DND-41 (cell line): ENCODE measurements around the gene XIAP.
"Not testable (repeated sequence)": the region's sequence is repeated elsewhere in the genome, so short reads cannot be mapped to it uniquely, and the experiment has no call there.

Experiments used
- ATAC-seq: fragments of 200-7000 bp; cut with Tn5 transposase; 3 replicates; pipeline ENCODE4 v1.9.1; 2021; ENCODE audit warnings: low read depth; ENCODE audit not compliant: insufficient read depth
- DNase-seq: peaks from one replicate; pipeline ENCODE4 v3.0.0-alpha.2; 2020
- H2AFZ ChIP-seq: 2 replicates; pipeline ENCODE4 v1.6.0; 2012; ENCODE audit warnings: low read depth, low read length
- H3K27ac ChIP-seq: 2 replicates; pipeline ENCODE4 v1.5.1; 2012; ENCODE audit warnings: low read length, inconsistent platforms
- H3K27me3 ChIP-seq: fragments of 200-600 bp; sonication (generic); 2 replicates; pipeline ENCODE4 v1.6.0; 2012; ENCODE audit warnings: low read length, mild to moderate bottlenecking, inconsistent platforms; ENCODE audit not compliant: insufficient read depth, poor library complexity
- H3K36me3 ChIP-seq: 2 replicates; pipeline ENCODE4 v1.5.1; 2012; ENCODE audit warnings: low read length, inconsistent platforms; ENCODE audit not compliant: insufficient read depth
- H3K4me1 ChIP-seq: 2 replicates; pipeline ENCODE4 v1.5.1; 2012; ENCODE audit warnings: mild to moderate bottlenecking, low read length; ENCODE audit not compliant: insufficient read depth
- H3K4me2 ChIP-seq: 2 replicates; pipeline ENCODE4 v1.6.0; 2012; ENCODE audit warnings: mild to moderate bottlenecking, moderate library complexity, low read length, inconsistent platforms; ENCODE audit not compliant: insufficient read depth
- H3K4me3 ChIP-seq, 2 experiments: fragments of 200-600 bp in 1 of 2; shearing (Covaris generic) in 1 of 2; 2 replicates each; pipeline ENCODE4 v1.5.1; 2012 to 2016; ENCODE audit warnings: inconsistent platforms in 2 of 2, low read length in 2 of 2, mild to moderate bottlenecking in 2 of 2, low read depth in 1 of 2, moderate library complexity in 1 of 2
- H3K79me2 ChIP-seq: 2 replicates; pipeline ENCODE4 v1.6.0; 2012; ENCODE audit warnings: low read length, inconsistent platforms; ENCODE audit not compliant: insufficient read depth
- H3K9ac ChIP-seq: 2 replicates; pipeline ENCODE4 v1.6.0; 2012; ENCODE audit warnings: low read depth, mild to moderate bottlenecking, inconsistent platforms, low read length, moderate library complexity
- H3K9me3 ChIP-seq: 2 replicates; pipeline ENCODE4 v1.5.1; 2012; ENCODE audit warnings: low read length, moderate library complexity, mild to moderate bottlenecking, inconsistent platforms; ENCODE audit not compliant: insufficient read depth, severe bottlenecking
- H4K20me1 ChIP-seq: 2 replicates; pipeline ENCODE4 v1.6.0; 2012; ENCODE audit warnings: low read length; ENCODE audit not compliant: insufficient read depth
- CTCF ChIP-seq: IDR thresholded peaks from 2 replicates; pipeline ENCODE4 v1.5.1; 2012; ENCODE audit warnings: borderline replicate concordance, low read length, moderate library complexity, mild to moderate bottlenecking; ENCODE audit not compliant: poor library complexity, severe bottlenecking; ENCODE audit errors: extremely low read depth
- EZH2 ChIP-seq: IDR thresholded peaks from 3 replicates; pipeline ENCODE4 v1.6.1; 2012; ENCODE audit warnings: borderline replicate concordance, low read depth, mild to moderate bottlenecking, moderate library complexity, low read length, inconsistent platforms; ENCODE audit not compliant: severe bottlenecking

The XIAP gene

GRCh38 chrX:123847056-123847455 lies 12.8 kb upstream of the XIAP start:
- Histone ChIP-seq H3K36me3 (no peaks in the 10 kb centered on the region), H3K4me1 (no peaks in the 10 kb centered on the region), H3K27ac (no peak overlapping the region), H3K27me3 (no peaks in the 10 kb centered on the region), H3K79me2 (no peaks in the 10 kb centered on the region), H2AFZ (no peak overlapping the region), H3K4me2 (no peak overlapping the region), H3K4me3 (no peak overlapping the region), H3K9ac (no peak overlapping the region), H4K20me1 (no peaks in the 10 kb centered on the region), H3K9me3 (no peaks in the 10 kb centered on the region)
- TF ChIP-seq CTCF, result no peak
- TF ChIP-seq EZH2, result no peak
- ATAC-seq (no peak), DNase-seq (no peak)

- H3K36me3 ChIP-seq, result no peaks in the 10 kb centered on the region
- no peaks in the 10 kb centered on the region for H3K27me3 ChIP-seq
- no peak for ATAC-seq
- no peak for TF ChIP-seq EZH2
- TF ChIP-seq CTCF, result no peak
- no peak overlapping the region for H2AFZ ChIP-seq
- H3K4me3 ChIP-seq, result no peak overlapping the region
- no peaks in the 10 kb centered on the region for H4K20me1 ChIP-seq
- H3K27ac ChIP-seq, result no peak overlapping the region
- no peaks in the 10 kb centered on the region for H3K4me1 ChIP-seq
- H3K4me2 ChIP-seq, result no peak overlapping the region
- no peak for DNase-seq
- H3K79me2 ChIP-seq, result no peaks in the 10 kb centered on the region
- no peak overlapping the region for H3K9ac ChIP-seq
- no peaks in the 10 kb centered on the region for H3K9me3 ChIP-seq
Observed at GRCh38 chrX:123849096-123849495, 10.8 kb upstream of the XIAP start.

- H3K4me2 ChIP-seq, result not testable (repeated sequence)
Observed at GRCh38 chrX:123849906-123850305, 9.9 kb upstream of the XIAP start.

GRCh38 chrX:123851079-123851478 lies 8.8 kb upstream of the XIAP start:
- ATAC-seq (no peak), DNase-seq (no peak)
- H3K4me2 ChIP-seq, result no peak overlapping the region
- TF ChIP-seq EZH2 (no peak), CTCF (no peak)
- no peak overlapping the region for H3K9ac ChIP-seq
- H3K27me3 ChIP-seq, result no peaks in the 10 kb centered on the region
- H3K27ac ChIP-seq, result no peak overlapping the region
- no peaks in the 10 kb centered on the region for H3K9me3 ChIP-seq
- H3K4me1 ChIP-seq, result no peaks in the 10 kb centered on the region
- no peaks in the 10 kb centered on the region for H4K20me1 ChIP-seq
- no peaks in the 10 kb centered on the region for H3K36me3 ChIP-seq
- H3K79me2 ChIP-seq, result no peaks in the 10 kb centered on the region
- no peak overlapping the region for H3K4me3 ChIP-seq
- H2AFZ ChIP-seq, result no peak overlapping the region

More at GRCh38 chrX:123849906-123850305, 9.9 kb upstream of the XIAP start:
- H3K27ac ChIP-seq, H3K27me3 ChIP-seq, H3K9me3 ChIP-seq, H3K4me3 ChIP-seq, H3K79me2 ChIP-seq, H3K36me3 ChIP-seq, H3K9ac ChIP-seq, H3K4me1 ChIP-seq, H2AFZ ChIP-seq, ATAC-seq, DNase-seq, H4K20me1 ChIP-seq: not testable (repeated sequence)
